ENCODE measurements around the gene IGSF9. TPM values are rescaled to one million over a fixed set of nuclear protein-coding genes. Genes with fewer than 3 reads are reported as not detected.

Gene IGSF9
- polyA plus RNA-seq, 1 donor from 2014 or later = 11.8 TPM

GRCh38 chr1:159931795-159932173 lies 13.6 kb downstream of the IGSF9 start:
- Histone ChIP-seq H2AFZ (ENCODE audit: low read depth, low read length) (no peak overlapping the region), H3K9me2 (ENCODE audit: insufficient read depth, low read length) (no peaks in the 10 kb centered on the region), H3K27ac (ENCODE audit: low read length) (no peak overlapping the region), H4K20me1 (ENCODE audit: insufficient read depth) (no peaks in the 10 kb centered on the region), H3K4me3 (ENCODE audit: low read length) (no peak overlapping the region), H3K27me3 (ENCODE audit: insufficient read depth, low read depth, low read length) (no peaks in the 10 kb centered on the region), H3K4me2 (ENCODE audit: low read length) (no peak overlapping the region), H3K79me2 (replicated peaks; ENCODE audit: insufficient read depth, low read length) (no peaks in the 10 kb centered on the region), H3K9me3 (ENCODE audit: low read length) (no peaks in the 10 kb centered on the region), H3F3A (ENCODE audit: insufficient read depth, low read length, poor library complexity, severe bottlenecking) (no peaks in the 10 kb centered on the region), H3K36me3 (ENCODE audit: insufficient read depth, low read length) (no peaks in the 10 kb centered on the region), H3K9ac (ENCODE audit: low read length) (no peak overlapping the region)
- TF ChIP-seq POLR2AphosphoS5 (IDR thresholded peaks at IDR 0.05) (no peak), SMC3 (conservative IDR thresholded peaks at IDR 0.05; ENCODE audit: poor library complexity) (no peak), EZH2 (IDR thresholded peaks at IDR 0.05; ENCODE audit: borderline replicate concordance, insufficient read depth, low read length, poor library complexity, severe bottlenecking) (no peak), TAF1 (IDR thresholded peaks at IDR 0.05; ENCODE audit: low read depth) (no peak), RAD21 (conservative IDR thresholded peaks at IDR 0.05) (no peak), CTCF (IDR thresholded peaks at IDR 0.05; ENCODE audit: poor library complexity, severe bottlenecking) (no peak), MXI1 (conservative IDR thresholded peaks at IDR 0.05; ENCODE audit: poor library complexity, severe bottlenecking) (no peak), EP300 (conservative IDR thresholded peaks at IDR 0.05; ENCODE audit: poor library complexity, severe bottlenecking) (no peak)
- TF ChIP-seq, protein P1, sequence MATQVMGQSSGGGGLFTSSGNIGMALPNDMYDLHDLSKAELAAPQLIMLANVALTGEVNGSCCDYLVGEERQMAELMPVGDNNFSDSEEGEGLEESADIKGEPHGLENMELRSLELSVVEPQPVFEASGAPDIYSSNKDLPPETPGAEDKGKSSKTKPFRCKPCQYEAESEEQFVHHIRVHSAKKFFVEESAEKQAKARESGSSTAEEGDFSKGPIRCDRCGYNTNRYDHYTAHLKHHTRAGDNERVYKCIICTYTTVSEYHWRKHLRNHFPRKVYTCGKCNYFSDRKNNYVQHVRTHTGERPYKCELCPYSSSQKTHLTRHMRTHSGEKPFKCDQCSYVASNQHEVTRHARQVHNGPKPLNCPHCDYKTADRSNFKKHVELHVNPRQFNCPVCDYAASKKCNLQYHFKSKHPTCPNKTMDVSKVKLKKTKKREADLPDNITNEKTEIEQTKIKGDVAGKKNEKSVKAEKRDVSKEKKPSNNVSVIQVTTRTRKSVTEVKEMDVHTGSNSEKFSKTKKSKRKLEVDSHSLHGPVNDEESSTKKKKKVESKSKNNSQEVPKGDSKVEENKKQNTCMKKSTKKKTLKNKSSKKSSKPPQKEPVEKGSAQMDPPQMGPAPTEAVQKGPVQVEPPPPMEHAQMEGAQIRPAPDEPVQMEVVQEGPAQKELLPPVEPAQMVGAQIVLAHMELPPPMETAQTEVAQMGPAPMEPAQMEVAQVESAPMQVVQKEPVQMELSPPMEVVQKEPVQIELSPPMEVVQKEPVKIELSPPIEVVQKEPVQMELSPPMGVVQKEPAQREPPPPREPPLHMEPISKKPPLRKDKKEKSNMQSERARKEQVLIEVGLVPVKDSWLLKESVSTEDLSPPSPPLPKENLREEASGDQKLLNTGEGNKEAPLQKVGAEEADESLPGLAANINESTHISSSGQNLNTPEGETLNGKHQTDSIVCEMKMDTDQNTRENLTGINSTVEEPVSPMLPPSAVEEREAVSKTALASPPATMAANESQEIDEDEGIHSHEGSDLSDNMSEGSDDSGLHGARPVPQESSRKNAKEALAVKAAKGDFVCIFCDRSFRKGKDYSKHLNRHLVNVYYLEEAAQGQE (IDR thresholded peaks at IDR 0.05; ENCODE audit: borderline replicate concordance) = no peak

- no peak overlapping the region for H3K4me2 ChIP-seq (ENCODE audit: low read length)
- no peak overlapping the region for H3K4me3 ChIP-seq (ENCODE audit: low read length)
- H2AFZ ChIP-seq (ENCODE audit: low read depth, low read length) = no peak overlapping the region
- H3K79me2 ChIP-seq (replicated peaks; ENCODE audit: insufficient read depth, low read length) = no peaks in the 10 kb centered on the region
- no peaks in the 10 kb centered on the region for H3K27me3 ChIP-seq (ENCODE audit: insufficient read depth, low read depth, low read length)
- H4K20me1 ChIP-seq (ENCODE audit: insufficient read depth) = no peaks in the 10 kb centered on the region
- no peaks in the 10 kb centered on the region for H3K9me3 ChIP-seq (ENCODE audit: low read length)
- H3K9ac ChIP-seq (ENCODE audit: low read length) = no peak overlapping the region
- TF ChIP-seq CTCF (IDR thresholded peaks at IDR 0.05; ENCODE audit: poor library complexity, severe bottlenecking) (no peak), TAF1 (IDR thresholded peaks at IDR 0.05; ENCODE audit: low read depth) (no peak), EP300 (conservative IDR thresholded peaks at IDR 0.05; ENCODE audit: poor library complexity, severe bottlenecking) (no peak), RAD21 (conservative IDR thresholded peaks at IDR 0.05) (no peak), POLR2AphosphoS5 (IDR thresholded peaks at IDR 0.05) (no peak), MXI1 (conservative IDR thresholded peaks at IDR 0.05; ENCODE audit: poor library complexity, severe bottlenecking) (no peak), EZH2 (IDR thresholded peaks at IDR 0.05; ENCODE audit: borderline replicate concordance, insufficient read depth, low read length, poor library complexity, severe bottlenecking) (no peak), SMC3 (conservative IDR thresholded peaks at IDR 0.05; ENCODE audit: poor library complexity) (no peak)
- TF ChIP-seq, protein P1 (IDR thresholded peaks at IDR 0.05; ENCODE audit: borderline replicate concordance) = no peak
- H3K36me3 ChIP-seq (ENCODE audit: insufficient read depth, low read length) = no peaks in the 10 kb centered on the region
- no peaks in the 10 kb centered on the region for H3K9me2 ChIP-seq (ENCODE audit: insufficient read depth, low read length)
- H3F3A ChIP-seq (ENCODE audit: insufficient read depth, low read length, poor library complexity, severe bottlenecking) = no peaks in the 10 kb centered on the region
- H3K27ac ChIP-seq (ENCODE audit: low read length) = no peak overlapping the region
These were observed 14.2 kb downstream of the IGSF9 start for GRCh38 chr1:159931101-159931794.

Measured in neural cell (in vitro differentiated cells).